ENCODE data around the gene PDE7B. TPM values are rescaled to one million over a fixed set of nuclear protein-coding genes. Genes with fewer than 3 reads are reported as not detected.

Gene PDE7B
- total and polyA plus RNA-seq, 4 donors: 0.75 to 5.2 (median 1.3) TPM

GRCh38 chr6:136226027-136226673, 374.6 kb downstream of the PDE7B start:
- H3K36me3 ChIP-seq (ENCODE audit: control insufficient read depth in 4 of 4, insufficient read depth in 3 of 4, low read depth in 1 of 4, low read length in 3 of 4): no peaks in the 10 kb centered on the region
- peak overlapping the region; percentile 76 to 91 for H3K27ac ChIP-seq (ENCODE audit: low read depth in 1 of 2, low read length in 2 of 2)
- no peaks in the 10 kb centered on the region for H3K9me3 ChIP-seq (ENCODE audit: control insufficient read depth in 4 of 4, low read length in 3 of 4)
- TF ChIP-seq GABPA (IDR thresholded peaks at IDR 0.05 in 1 of 2, conservative IDR thresholded peaks at IDR 0.05 in 1 of 2) (no peak), RAD21 (IDR thresholded peaks at IDR 0.05) (peak; percentile 100), SP1 (IDR thresholded peaks at IDR 0.05) (no peak), REST (IDR thresholded peaks at IDR 0.05) (no peak), EGR1 (IDR thresholded peaks at IDR 0.05; ENCODE audit: low read depth in 2 of 2) (peak in 1 of 2 donors; percentile 12), CTCF (IDR thresholded peaks at IDR 0.05; ENCODE audit: low read depth, low read length, missing input control) (peak; percentile 100), ZBTB33 (IDR thresholded peaks at IDR 0.05) (peak; percentile 38), FOXA1 (IDR thresholded peaks at IDR 0.05) (no peak), RXRA (IDR thresholded peaks at IDR 0.05) (peak; percentile 48 to 60), YY1 (IDR thresholded peaks at IDR 0.05) (peak; percentile 20), NR2F2 (IDR thresholded peaks at IDR 0.05) (peak; percentile 37), FOXA2 (IDR thresholded peaks at IDR 0.05) (peak; percentile 18), ATF3 (IDR thresholded peaks at IDR 0.05) (peak; percentile 72), TAF1 (conservative IDR thresholded peaks at IDR 0.05) (no peak), JUND (IDR thresholded peaks at IDR 0.05) (peak in 1 of 2 donors; percentile 44), HNF4G (IDR thresholded peaks at IDR 0.05) (no peak), MAX (IDR thresholded peaks at IDR 0.05) (peak; percentile 43), HNF4A (conservative IDR thresholded peaks at IDR 0.05) (peak in 1 of 2 donors; percentile 12)
- 9% methylated on average over 12 of the region's 12 CpGs for WGBS
- H3K4me3 ChIP-seq (ENCODE audit: low read depth in 1 of 3, low read length in 3 of 3): peak overlapping the region in 2 of 3 donors; percentile 54 to 55
- DNase-seq (ENCODE audit: low spot score): peak; percentile 60
- H3K4me1 ChIP-seq (ENCODE audit: control insufficient read depth in 4 of 4, insufficient read depth in 4 of 4, low read length in 3 of 4): peaks cover 3 to 15% (median 7%) of the 10 kb centered on the region in 4 donors
- H3K9ac ChIP-seq (ENCODE audit: low read depth in 1 of 2, low read length in 2 of 2): peak overlapping the region; percentile 85 to 88
- no peaks in the 10 kb centered on the region for H3K27me3 ChIP-seq (ENCODE audit: control insufficient read depth in 4 of 4, insufficient read depth in 4 of 4, low read length in 3 of 4)
